Measurements from ENCODE around the gene FILIP1L.

The FILIP1L gene

DNA sequence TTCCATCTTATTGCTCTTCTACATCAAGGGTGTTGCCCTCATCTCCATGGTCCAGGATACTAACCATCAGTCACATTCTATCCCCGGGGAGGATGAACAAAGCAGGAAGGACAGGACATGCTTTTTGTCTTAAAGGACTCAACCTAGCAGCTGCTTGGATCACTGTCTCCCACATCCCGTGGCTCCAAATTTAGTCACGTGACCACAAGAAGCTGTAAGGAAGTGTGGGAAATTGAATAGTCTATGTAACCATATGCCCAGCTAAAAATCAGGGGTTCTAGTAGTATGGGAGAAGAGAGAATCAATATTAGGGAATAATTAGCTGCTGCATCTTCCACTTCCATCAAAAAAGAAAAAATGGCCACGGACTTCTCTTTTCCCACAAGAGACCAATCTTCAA, 314.9 kb downstream of the FILIP1L start:
- TF ChIP-seq, protein P1, sequence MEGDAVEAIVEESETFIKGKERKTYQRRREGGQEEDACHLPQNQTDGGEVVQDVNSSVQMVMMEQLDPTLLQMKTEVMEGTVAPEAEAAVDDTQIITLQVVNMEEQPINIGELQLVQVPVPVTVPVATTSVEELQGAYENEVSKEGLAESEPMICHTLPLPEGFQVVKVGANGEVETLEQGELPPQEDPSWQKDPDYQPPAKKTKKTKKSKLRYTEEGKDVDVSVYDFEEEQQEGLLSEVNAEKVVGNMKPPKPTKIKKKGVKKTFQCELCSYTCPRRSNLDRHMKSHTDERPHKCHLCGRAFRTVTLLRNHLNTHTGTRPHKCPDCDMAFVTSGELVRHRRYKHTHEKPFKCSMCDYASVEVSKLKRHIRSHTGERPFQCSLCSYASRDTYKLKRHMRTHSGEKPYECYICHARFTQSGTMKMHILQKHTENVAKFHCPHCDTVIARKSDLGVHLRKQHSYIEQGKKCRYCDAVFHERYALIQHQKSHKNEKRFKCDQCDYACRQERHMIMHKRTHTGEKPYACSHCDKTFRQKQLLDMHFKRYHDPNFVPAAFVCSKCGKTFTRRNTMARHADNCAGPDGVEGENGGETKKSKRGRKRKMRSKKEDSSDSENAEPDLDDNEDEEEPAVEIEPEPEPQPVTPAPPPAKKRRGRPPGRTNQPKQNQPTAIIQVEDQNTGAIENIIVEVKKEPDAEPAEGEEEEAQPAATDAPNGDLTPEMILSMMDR (IDR thresholded peaks at IDR 0.05), result no peak
- intact Hi-C loops (cut with DNase I; ENCODE audit: low total_unique reads), result no loop called here

DNA sequence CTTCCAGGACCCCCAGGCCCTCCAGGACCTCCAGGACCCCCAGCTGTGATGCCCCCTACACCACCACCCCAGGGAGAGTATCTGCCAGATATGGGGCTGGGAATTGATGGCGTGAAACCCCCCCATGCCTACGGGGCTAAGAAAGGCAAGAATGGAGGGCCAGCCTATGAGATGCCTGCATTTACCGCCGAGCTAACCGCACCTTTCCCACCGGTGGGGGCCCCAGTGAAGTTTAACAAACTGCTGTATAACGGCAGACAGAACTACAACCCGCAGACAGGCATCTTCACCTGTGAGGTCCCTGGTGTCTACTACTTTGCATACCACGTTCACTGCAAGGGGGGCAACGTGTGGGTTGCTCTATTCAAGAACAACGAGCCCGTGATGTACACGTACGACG, 318.7 kb downstream of the FILIP1L start:
- intact Hi-C loops (cut with DNase I; ENCODE audit: low total_unique reads), result no loop called here
- Histone ChIP-seq H3K4me1 (no peaks in the 10 kb centered on the region), H3K9me3 (no peaks in the 10 kb centered on the region), H3K4me3 (no peak overlapping the region), H3K27ac (peak overlapping the region in 1 of 2 donors; percentile 3), H3K27me3 (no peaks in the 10 kb centered on the region), H3K36me3 (peaks cover 23 to 39% (median 34%) of the 10 kb centered on the region in 3 donors)
- DNase-seq, result no peak
- TF ChIP-seq, protein P1 (IDR thresholded peaks at IDR 0.05), result no peak

More for the DNA sequence above, 314.9 kb downstream of the FILIP1L start:
- Histone ChIP-seq H3K9me3 (peaks cover 0 to 1% (median 0%) of the 10 kb centered on the region in 3 donors), H3K27ac (no peak overlapping the region), H3K4me1 (no peaks in the 10 kb centered on the region), H3K27me3 (no peaks in the 10 kb centered on the region), H3K36me3 (peaks cover 18 to 31% (median 21%) of the 10 kb centered on the region in 3 donors), H3K4me3 (no peak overlapping the region)
- DNase-seq, result no peak

DNA sequence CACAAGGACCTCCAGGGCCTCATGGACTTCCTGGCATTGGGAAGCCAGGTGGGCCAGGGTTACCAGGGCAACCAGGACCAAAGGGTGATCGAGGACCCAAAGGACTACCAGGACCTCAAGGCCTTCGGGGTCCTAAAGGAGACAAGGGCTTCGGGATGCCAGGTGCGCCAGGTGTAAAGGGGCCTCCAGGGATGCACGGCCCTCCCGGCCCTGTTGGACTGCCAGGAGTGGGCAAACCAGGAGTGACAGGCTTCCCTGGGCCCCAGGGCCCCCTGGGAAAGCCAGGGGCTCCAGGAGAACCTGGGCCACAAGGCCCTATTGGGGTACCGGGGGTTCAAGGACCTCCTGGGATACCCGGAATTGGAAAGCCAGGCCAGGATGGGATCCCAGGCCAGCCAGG, 319.8 kb downstream of the FILIP1L start:
- intact Hi-C loops (cut with DNase I; ENCODE audit: low total_unique reads), result no loop called here
- DNase-seq, result no peak
- H3K4me3 ChIP-seq, result no peak overlapping the region
- H3K4me1 ChIP-seq, result peaks cover 0 to 3% (median under 1%) of the 10 kb centered on the region in 4 donors
- no peaks in the 10 kb centered on the region for H3K27me3 ChIP-seq
- H3K27ac ChIP-seq, result peak overlapping the region in 1 of 2 donors; percentile 33
- H3K36me3 ChIP-seq, result peaks cover 25 to 44% (median 39%) of the 10 kb centered on the region in 3 donors
- TF ChIP-seq, protein P1 (IDR thresholded peaks at IDR 0.05), result no peak
- H3K9me3 ChIP-seq, result no peaks in the 10 kb centered on the region

DNA sequence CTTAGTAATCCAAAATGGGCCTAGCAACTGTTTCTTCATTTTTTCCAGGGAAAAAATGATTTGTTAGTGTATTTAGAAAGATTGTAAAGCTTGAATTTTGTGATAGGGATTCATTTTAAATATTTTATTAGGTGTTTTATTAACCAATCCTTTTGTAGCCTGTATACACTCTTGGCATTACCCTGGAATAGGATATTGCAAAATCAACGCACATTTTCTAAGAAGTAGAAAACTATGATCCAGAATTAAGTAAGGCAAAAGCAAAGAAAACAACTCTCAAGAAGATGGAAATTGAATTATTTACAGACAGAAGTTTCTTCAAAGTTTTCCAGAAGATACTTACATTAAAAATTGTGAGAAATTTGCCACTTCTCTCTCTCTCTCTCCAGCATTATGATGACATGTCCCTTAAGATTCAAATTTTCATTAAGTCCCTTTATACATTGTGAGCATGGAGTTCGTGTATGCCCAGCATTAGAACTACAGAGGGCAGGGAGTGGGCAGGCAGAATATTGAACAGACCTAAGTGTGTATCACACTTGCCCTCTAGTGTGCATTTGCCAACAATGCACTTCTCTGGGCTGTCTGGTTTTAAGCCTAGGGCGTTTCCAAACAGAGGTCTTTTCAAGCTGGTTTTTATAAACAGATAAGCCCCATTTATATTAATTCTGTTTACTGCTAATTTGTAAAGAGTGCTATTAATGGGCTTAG, 325.1 kb downstream of the FILIP1L start:
- Histone ChIP-seq H3K27ac (peak overlapping the region; percentile 40 to 63), H3K27me3 (no peaks in the 10 kb centered on the region), H3K4me1 (peaks cover 0 to 18% (median 2%) of the 10 kb centered on the region in 4 donors), H3K9me3 (no peaks in the 10 kb centered on the region), H3K4me3 (no peak overlapping the region), H3K36me3 (peaks cover 9 to 18% (median 10%) of the 10 kb centered on the region in 3 donors)
- intact Hi-C loops (cut with DNase I; ENCODE audit: low total_unique reads), result no loop called here
- DNase-seq, result peak in 1 of 2 donors; percentile 27
- TF ChIP-seq, protein P1 (IDR thresholded peaks at IDR 0.05), result peak; percentile 56 to 59
